RPMI8226 (cell line): ENCODE results near the gene PARVG.

Source experiments
- DNase-seq: peaks from one replicate; pipeline ENCODE4 v3.0.0-alpha.2; 2015

The PARVG gene

DNA sequence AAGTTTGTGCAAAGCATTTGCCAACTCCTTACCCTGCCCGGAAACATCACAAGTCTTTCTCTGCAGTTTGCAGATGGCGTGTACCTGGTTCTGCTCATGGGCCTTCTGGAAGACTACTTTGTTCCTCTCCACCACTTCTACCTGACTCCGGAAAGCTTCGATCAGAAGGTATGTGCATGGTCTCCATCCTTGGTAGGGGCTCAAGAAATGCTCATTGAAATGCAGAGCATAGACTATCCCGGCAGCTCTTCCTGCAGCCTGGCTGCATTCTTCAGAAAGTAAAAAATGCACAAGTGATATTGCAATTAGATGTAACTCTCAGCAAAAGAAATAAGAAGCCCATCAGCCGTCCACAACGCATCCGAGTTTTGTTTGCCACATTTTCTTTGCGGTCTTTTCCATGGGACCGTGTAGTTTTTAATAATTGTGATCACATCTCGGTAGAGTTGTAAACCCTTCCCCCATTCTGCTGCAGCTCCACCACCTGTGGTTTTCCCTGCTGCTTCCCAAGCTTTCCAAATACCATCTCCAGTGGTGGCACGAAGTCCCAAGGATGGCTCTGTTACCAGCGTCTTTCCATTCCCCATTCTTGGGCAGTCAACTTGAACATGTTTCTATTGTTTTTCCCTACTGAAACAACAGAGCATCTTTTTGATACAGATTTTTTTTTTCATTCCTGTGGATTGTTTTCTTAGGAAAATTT lies 22.7 kb upstream of the PARVG start:
- DNase-seq, result no peak

DNA sequence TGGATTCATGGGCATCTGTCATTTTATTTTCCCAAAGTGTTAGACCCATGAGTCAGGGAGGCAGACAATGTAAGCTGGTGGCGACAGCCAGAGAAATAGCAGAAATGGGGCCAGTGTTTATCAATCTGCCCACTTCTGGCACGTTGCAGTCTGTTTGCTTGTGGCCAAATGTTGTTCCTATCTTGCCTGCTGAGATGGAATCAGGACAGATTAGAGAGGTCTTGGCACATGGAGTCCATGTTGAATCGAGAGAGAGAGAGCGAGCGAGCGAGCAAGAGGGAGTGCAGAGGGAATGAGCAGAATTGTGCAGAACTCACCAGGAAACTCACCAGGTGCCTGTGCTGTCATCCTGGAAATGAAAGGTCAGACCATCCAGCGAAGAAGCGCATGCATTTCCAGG lies 21.9 kb upstream of the PARVG start:
- no peak for DNase-seq

DNA sequence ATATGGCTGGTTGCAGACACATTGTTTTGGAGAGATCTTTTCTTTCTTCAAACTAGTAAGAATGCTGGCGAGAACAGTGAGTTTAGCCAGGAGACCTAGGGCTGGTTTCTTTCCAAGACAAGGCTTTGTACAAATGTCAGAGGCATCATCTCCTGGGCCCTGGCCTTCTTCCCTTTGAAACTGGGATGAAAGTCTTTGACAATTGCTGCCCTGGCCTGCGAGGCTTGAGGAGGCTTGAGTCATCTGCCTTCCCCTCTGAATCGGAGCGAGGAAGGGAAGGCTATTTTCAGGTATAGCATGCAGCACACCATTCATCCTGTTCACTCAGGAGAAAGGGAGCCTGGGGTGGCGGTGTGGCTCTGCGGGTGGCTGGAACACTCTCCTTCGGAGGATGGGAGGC lies 21.5 kb upstream of the PARVG start:
- no peak for DNase-seq

DNA sequence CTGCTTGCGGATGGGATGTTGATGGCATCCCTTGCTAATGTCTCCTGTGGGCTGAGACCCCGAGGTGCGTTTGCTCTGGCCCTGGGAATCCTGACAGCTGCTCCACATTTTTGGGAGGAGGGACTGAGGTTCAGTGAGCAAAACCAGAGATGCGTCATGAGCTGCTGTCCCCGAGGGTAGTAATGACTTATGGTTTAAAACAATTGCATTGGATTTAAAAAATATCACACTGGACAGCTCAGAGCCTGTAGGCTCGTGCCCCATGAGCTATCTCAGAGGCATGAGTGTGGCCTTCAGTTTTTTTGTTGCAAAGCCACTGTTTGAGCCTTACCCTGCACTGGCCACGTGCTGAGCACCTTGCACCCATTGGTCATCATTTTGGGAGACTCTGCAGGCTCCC lies 20.9 kb upstream of the PARVG start:
- DNase-seq, result no peak

DNA sequence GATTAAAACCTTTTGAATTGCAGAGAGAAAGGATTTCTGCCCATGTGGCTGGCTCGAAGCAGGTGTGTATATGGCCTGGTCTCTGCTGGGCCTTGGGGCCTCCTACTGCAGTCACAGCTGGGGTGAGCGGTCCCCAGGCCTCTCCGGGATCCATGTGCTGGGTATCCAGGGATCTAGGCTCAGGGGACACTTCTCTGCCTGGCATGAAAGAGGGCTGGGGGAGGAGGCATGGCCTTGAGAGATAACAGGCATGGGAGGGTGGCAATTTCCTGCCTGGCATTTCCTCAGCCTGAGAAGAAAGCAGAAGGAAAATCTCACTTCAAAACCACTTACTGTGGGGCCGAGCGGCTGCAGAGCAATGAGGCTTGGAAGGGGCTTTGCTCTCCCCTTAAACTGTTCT lies 20.3 kb upstream of the PARVG start:
- DNase-seq, result no peak

DNA sequence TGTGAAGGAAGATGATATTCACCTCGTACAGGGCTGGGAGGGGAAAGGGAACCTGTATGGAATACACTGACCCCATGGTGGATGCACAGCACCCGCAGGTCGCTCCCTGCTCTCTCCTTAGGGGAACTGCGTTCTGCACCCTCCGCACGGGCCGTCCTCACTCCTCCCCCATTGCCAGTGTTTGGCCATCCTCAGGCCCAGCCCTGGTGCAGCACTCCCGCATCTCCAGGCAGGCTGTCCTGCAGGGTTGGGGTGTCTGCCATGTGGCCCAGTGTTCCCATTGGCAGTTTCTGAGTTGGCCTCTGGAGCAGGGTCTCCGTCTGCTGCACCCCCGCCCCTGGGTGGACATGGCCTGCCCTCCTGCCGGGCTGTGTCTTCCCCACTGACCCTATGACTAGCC lies 19.1 kb upstream of the PARVG start:
- no peak for DNase-seq

DNA sequence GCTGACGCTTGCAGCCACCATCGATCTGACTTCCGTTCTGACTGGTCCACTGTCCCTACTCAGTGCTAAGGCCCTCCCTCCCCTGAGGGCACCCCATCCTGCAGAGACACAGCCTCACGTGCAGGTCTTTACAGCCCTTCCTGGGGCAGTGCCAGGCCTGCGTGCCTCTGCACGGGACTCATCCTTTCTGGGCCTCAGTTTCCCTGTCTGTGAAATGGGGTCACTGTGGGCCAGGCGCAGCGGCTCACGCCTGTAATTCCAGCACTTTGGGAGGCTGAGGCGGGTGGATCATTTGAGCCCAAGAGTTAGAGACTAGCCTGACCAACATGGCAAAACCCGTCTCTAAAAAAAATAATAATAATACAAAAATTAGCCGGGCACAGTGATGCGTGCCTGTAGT lies 17.8 kb upstream of the PARVG start:
- DNase-seq, result no peak

DNA sequence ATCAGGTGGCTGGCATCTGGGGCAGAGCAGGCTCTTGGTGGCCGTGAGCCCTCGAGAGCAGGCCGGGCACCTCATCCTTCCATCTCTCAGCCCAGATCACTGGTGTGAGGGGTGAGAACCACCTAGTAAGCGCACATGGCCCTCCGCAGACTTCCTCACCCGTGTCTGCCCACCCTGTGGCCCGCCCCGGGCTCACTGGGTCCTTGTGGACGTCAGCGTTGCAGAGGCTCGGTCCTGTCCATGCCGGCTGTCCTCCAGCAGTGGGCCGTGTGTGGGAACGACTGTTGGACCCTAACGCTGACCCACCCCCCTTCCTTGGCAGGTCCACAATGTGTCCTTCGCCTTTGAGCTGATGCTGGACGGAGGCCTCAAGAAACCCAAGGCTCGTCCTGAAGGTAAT lies 17.2 kb upstream of the PARVG start:
- no peak for DNase-seq

DNA sequence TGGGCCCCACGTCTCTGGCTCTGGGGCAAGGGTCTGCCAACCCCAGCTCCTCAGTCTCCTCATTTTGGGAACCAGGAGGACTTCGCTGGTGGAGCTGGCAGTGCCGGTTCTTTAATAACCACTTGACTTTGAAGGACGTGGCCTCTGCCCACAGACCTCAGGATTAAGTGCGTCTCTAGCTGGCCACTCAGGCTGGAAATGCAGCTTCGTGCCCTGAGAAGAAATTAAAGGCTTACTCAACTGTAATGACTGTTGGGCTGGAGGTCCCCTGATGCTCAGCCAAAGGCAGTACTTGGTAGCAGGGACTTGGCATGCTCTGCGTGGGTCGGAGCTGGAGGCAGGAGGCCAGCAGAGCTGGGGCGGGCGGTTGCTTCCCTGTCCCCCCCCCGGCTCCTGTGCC lies 16.7 kb upstream of the PARVG start:
- DNase-seq, result no peak

DNA sequence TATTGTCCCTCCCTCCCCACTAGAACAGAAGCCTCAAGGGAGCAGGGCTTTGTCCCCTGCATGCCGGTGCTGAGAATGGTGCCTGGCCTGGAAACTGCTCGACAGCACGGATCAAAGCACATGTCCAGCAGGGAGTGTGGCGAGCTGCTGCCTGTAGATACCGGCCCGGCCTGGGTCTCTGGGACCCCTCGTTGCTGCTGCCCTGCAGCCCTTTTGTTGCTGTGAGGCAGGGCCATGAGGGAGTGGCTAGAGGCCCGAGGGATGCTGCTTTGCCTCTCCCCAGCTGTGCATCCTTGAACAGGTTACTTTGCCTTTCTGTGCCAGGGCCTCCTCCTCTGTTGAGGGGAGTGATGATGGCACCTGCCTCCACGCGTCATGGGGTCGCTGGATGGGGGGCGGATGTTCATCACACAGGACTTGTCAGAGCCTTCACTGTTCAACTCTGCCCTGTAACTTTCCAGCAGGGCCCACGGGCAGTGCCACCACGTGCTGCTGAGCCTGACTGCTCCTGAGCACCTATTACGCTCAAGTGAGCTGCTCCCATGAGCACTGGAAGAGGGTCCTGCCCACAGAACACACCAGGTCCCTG lies 15.3 kb upstream of the PARVG start:
- no peak for DNase-seq

DNA sequence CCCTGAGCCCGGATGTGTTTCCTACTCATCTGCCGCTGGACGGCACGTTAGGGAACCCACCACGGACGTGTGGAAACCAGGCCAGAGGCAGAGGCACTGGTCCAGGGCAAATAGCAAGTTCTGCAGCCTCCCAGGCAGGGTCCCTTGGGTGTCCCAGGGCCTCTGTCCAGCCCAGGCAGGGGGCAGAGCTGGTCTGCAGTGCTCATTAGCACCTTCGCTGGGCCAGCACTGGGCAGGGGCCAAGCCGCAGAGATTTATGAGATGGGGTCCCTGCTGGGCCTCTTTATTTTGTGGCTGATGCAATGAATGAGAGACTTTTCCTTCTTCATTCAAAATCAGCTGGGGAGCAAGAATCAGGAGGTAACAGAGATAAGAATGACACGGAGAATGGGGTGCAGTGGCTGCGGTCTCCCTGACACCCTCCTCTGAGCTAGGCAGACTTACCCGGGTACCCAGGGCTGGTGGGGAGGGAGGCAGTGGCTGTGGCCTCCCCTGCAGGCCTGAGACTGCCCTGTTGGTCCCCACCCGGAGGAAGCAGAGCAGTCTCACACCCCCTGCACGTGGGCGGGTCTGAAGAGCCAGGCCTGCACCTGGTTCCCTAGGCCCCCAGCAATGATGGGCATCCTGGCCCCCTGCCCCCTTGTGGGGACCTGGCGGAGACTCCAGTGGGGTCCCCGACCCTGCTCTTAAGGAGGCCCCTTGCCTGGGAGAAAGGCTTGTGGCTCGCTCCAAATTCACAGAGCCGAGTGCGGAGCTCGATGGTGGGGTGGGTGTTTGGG lies 14.0 kb upstream of the PARVG start:
- no peak for DNase-seq

DNA sequence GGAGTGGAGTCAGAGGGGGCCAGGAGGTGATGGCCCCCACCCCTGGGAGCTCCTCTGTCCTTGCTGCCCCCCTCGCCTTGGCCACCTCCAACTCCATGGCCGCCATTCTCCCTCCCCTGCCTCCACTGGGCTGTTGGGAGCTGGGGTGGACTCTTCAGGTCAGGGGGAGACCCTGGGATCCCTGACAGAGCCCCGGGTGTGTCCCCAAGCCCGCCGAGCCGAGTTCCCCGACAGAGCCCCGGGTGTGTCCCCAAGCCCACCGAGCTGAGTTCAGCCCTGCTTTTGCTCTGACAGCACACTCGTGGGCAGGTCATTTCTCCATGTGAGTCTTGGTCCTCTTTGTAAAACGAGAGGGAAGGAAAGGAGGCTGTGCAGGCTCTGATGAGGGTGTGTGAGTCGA lies 13.2 kb upstream of the PARVG start:
- DNase-seq, result no peak

DNA sequence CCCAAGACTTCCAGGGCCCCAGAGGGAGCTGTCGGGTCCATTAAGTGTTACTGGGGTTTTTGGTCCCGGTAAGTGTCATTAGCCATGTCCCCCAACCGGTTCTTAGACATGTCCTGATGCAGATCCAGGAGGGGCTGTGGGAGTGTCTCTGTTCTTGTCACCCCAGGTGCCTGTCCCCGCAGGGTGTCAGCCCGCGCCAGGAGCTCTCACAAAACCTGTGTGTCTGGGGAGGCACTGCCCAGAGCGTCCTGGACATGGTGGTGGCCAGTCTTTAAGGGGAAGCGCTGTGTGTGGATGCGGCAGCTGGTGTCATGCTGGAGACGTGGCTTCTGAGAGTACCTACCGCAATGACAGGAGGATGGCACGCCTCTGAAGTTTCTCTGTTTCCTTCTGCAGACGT lies 12.5 kb upstream of the PARVG start:
- no peak for DNase-seq

DNA sequence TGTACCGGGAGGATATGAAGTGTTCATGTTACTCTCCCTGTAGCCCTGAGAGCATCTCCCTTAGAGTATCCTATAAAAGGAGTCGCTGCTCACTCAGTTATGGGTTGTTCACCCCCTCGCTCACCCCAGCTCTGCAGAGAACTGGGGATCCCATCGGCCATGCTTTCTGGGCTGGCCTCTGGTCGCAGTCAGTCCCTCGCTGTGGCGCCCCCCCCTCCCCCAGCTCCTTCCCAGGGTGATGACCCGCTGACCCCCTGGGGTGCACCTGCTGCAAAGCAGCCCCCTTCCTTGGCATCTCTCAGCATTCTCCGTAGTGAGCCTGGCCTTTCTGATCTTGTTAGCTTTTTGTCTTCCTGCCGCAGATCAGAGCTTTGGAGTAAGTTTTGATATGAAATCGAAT lies 10.3 kb upstream of the PARVG start:
- DNase-seq, result no peak

DNA sequence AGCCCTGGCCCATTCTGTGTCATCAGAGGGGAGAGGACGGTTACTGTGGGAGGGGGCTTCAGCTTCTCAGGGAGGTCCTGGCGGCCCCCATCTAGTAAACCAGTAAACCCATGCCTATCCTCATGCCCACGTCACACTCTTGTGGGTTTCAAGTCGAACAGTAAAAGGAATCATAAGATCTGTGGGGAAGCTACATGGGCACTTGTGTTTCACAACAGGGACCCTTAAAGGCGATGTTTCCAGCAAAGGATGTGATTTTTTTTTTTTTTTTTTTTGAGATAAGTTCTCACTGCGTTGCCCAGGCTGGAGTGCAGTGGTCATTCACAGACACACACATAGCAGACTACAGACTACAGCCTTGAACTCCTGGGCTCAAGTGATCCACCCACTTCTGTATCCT lies 9.2 kb upstream of the PARVG start:
- no peak for DNase-seq

DNA sequence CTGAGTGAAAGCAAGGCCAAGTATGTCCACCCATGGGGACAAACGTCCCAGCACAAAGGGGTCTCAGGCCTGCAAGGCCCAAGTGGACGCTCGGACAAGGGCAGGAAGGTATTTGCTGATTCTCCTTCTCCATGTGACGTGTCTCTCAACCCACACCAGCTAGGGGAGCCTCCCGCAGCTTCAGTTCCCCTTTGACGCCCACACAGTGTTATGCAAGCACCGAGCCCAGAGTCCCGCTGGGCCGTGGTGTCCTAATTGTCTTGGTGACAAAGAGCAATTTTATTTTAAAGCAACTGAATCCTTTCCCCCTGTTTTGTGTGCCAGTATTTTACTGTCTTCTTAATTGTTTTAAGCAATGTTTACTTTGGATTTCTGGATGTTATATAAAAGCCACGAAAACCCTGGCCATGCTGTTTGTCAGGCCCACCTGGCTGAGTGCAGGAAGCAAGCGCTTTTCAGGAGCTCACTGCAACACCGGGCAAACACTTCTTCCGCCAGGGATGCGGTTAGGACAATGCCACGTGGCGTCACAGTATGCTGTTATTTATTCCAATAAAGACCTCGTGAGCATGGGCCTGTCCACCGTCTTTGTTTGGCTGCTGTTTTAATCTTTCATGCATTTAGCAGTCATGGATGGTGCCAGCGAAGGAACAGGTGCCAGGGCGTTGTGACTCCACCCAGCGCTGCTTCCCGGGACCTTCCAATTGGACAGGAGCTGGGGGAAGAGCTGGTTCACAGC lies 8.2 kb upstream of the PARVG start:
- no peak for DNase-seq

DNA sequence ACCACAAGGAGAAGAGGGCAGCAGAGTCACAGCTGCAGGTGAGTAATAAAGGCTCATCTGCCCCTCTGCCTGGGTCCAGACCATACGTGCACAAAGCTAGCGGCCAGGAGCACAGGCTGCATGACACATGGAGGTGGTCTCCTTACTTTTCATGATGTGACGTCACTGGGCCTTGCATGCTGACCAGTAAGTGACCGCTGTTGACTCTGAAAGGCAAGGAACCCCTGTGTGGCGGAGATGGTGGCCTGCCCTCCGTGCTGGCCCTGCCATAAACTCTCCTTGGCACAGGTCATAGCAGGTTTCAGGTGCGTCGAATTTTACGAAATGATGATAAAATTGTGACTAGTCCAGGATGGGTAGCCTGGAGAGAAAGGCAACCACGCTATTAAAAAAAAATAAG lies 7.6 kb upstream of the PARVG start:
- DNase-seq, result no peak

DNA sequence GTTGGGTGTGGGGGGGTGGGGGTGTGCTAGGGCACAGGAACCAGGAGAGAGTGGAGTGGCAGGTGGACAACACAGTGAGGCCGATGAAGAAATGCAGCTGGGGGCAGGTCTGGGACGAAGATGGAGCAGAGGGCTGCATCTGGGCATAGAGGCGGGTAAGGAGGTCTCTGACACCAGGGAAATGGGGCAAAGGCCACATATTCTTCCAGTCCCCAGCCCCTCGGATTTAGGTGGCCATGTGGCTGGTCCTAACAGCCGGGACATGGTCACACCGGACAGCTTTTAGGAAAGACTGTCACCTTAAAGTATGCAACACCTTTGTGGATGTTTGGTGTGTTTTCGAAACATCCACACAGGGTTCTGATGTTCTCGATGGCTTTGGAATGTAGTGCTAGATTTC lies 5.0 kb upstream of the PARVG start:
- no peak for DNase-seq

DNA sequence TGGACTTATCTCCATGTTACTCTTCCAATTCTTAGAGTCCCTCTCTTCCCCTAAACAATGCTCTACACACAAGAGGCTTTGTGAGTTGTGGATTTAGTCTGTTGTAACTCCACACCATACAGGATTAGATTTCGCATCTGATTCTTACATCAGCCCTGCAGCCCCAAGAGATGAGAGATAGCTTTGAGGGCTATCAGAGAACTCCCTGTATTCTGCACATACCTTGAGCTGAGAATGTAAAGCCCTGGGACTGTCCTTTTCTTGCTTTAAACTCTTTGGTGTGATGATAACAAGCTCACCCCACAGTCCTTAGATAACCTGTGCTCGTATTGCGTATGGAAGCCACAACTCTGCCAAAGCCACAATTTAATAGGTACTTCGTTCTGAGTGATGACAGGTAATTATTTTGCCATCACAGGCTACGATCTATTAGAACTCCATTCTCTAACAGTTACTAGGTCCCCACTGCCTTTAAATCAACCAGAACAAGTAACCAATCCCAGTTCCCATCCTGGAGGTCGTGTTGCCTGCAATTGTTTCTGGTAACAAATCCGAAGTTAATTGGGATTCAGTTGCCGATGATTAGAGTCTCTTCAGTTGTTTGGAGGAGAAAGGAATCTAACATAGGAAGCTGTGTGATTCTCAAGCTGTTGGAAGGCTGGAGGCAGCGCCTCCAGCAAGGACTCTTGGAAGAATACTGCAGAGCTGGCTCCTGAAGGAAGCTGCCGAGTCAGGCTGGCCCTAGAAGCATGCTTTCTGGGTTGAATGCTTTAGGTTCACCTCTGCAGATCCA lies 1.3 kb upstream of the PARVG start:
- DNase-seq, result no peak

DNA sequence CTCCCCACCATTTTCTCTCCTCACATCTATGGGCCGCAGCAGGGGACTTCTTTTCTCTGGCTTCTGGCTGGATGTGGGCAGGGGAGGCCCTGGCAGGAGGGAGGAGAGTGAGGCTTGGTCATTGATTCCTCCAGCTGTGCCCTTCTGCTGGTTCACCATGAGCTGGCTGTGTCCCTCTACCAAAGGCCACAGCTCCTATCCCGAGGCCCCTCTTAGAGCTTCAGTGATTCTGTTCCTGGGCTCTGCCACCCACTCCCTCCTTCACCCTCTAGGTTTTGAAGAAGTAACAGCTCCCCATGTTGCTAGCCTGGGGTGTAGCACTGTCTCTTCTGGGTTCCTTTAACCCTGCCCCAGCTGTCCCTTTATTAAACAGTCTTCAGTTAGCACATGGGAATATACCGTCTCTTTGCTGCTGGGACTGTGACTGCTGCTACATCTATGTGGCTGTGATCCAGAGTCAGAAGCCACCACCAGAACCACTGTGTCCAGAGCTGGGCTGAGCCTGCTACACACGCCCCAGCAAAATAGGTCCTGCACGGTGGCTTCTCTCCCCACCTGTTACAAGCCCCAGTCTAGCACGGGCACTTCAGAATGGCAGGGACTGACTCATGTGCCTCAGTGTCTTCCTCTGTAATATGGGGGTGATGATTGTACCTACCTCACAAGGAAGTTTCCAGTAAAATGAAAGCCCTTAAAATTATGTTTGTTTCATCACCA lies 578 bp upstream of the PARVG start:
- DNase-seq, result no peak

DNA sequence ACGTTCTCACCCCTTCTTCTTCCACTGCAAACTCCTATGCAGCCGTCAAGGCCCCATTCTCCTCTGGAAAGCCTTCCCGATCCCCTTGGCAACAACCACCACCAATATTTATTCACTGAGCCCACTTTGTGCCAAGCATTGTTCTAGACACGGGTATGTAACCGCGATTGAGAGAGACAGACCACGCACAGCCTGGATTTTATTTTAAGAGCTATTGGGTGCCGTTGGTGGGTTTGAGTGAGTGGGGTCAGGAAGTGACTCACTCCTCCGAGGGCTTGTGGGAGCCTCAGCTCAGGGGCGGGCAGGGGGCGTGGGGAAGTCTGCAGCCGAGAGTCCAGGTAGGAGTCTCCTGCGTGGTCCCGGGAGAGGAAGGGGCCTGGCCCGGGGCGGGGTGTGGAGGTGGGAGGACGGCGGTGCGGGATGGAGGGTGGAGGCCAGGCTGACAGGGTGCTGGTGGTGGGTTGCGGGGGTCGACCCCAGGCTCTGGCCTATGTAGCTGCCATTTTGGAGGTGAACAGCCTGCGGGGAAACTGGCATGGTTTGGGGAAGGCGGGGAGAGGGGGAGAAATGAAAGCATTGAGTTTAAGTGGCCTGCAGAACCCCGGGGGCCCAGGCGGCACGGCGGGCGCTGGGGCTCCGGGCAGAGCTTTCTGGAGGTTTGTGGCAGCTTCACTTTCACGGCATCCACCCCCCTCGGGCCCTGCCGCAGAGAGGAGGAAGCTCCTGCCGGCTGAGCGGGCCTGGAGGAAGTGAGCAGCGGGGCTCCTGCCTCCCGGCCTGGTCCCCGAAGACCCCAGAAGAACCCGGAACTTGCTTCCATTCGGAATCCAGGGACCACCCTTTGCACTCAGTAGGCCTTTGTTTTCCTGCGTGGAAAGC lies 547 bp downstream of the PARVG start:
- no peak for DNase-seq
